K562 (cell line): ENCODE results near the gene KRT39. TPM values are rescaled to one million over a fixed set of nuclear protein-coding genes. Genes with fewer than 3 reads are reported as not detected.

Source experiments
- ATAC-seq: fragments of 200-7000 bp; cut with Tn5 transposase; 3 replicates; pipeline ENCODE4 v1.9.1; 2020; ENCODE audit warnings: moderate library complexity
- BruUV-seq: library from RNA; stranded (reverse); fragments of 400-500 nt; replicated peaks from 2 replicates; lab custom pipeline; 2021; lab: Mats Ljungman, UMichigan
- CTCF ChIA-PET: fragments of 300-600 bp; formaldehyde crosslinking; extraction: SDS; loops from one replicate; lab custom pipeline; 2021; ENCODE audit warnings: low intra/inter-chr PET ratio; lab: Yijun Ruan, JAX
- POLR2A ChIA-PET: fragments of 300-600, 350-650 bp; sonication (Branson Sonifier 250); formaldehyde crosslinking; extraction: SDS; loops from one replicate; lab custom pipeline; 2021; ENCODE audit warnings: antibody characterized with exemption, inconsistent platforms; lab: Yijun Ruan, JAX
- DNase-seq, 4 experiments: peaks; one replicate each; pipeline versions ENCODE4 v3.0.0 to v3.0.0-alpha.2; 2011 to 2018; ENCODE audit warnings: low spot score in 3 of 4, mixed read lengths in 3 of 4; ENCODE audit errors: extremely low read depth in 1 of 4
- FAIRE-seq: peaks from 2 replicates; lab custom pipeline; 2011; peaks lifted over from hg19 to GRCh38; lab: Jason Lieb, UNC
- H2AFZ ChIP-seq: 2 replicates; pipeline ENCODE4 v1.6.0; 2011; ENCODE audit warnings: low read depth, low read length, control low read depth, inconsistent platforms
- H3K27ac ChIP-seq: fragments of 200-600 bp; 3 replicates; pipeline ENCODE4 v1.8.0; 2011; ENCODE audit warnings: low read depth, mild to moderate bottlenecking, control low read depth, inconsistent platforms, low read length, moderate library complexity, mixed read lengths; ENCODE audit errors: extremely low read depth
- H3K27me3 ChIP-seq, 2 experiments: fragments of 300-600 bp in 1 of 2; 2 replicates in 1 of 2; 3 replicates in 1 of 2; pipeline versions ENCODE4 v1.6.0 to v1.8.0; 2011; ENCODE audit warnings: inconsistent platforms in 2 of 2, low read length in 2 of 2, mild to moderate bottlenecking in 1 of 2, mixed read lengths in 1 of 2, moderate library complexity in 1 of 2; ENCODE audit not compliant: control insufficient read depth in 2 of 2, insufficient read depth in 2 of 2
- H3K36me3 ChIP-seq: fragments of 300-600 bp; 3 replicates; pipeline ENCODE4 v1.8.0; 2011; ENCODE audit warnings: mild to moderate bottlenecking, low read length, inconsistent platforms; ENCODE audit not compliant: control insufficient read depth, insufficient read depth
- H3K4me1 ChIP-seq, 2 experiments: fragments of 200-600 bp in 1 of 2; replicated peaks in 1 of 2; 2 replicates in 1 of 2; 3 replicates in 1 of 2; pipeline versions ENCODE4 v1.5.1 to v1.8.0; 2011; ENCODE audit warnings: inconsistent platforms in 2 of 2, low read length in 2 of 2, mild to moderate bottlenecking in 1 of 2, mixed read lengths in 1 of 2, moderate library complexity in 1 of 2; ENCODE audit not compliant: control insufficient read depth in 2 of 2, insufficient read depth in 2 of 2
- H3K4me2 ChIP-seq: 2 replicates; pipeline ENCODE4 v1.6.1; 2011; ENCODE audit warnings: low read length, control low read depth, inconsistent platforms, mixed read lengths; ENCODE audit not compliant: insufficient read depth
- H3K4me3 ChIP-seq: fragments of 200-600 bp; sonication (generic), shearing (Covaris generic); 2 replicates; pipeline ENCODE4 v1.5.1; 2016; ENCODE audit warnings: control low read depth, inconsistent platforms
- H3K79me2 ChIP-seq: fragments of 200-600 bp; 3 replicates; pipeline ENCODE4 v1.8.0; 2011; ENCODE audit warnings: low read length, inconsistent platforms; ENCODE audit not compliant: control insufficient read depth, insufficient read depth
- H3K9ac ChIP-seq, 2 experiments: 2 replicates each; pipeline versions ENCODE4 v1.6.0 to v1.6.1; 2011; ENCODE audit warnings: low read depth in 2 of 2, low read length in 2 of 2, control low read depth in 1 of 2, inconsistent platforms in 1 of 2, mild to moderate bottlenecking in 1 of 2, mixed read lengths in 1 of 2; ENCODE audit not compliant: insufficient read depth in 1 of 2
- H3K9me1 ChIP-seq: one replicate; pipeline ENCODE4 v1.6.0; 2011; ENCODE audit warnings: inconsistent platforms, mild to moderate bottlenecking, low read length, moderate library complexity; ENCODE audit not compliant: control insufficient read depth, insufficient read depth
- H3K9me3 ChIP-seq: replicated peaks from 2 replicates; pipeline ENCODE4 v1.5.1; 2011; ENCODE audit warnings: low read depth, low read length, inconsistent platforms; ENCODE audit not compliant: control insufficient read depth, insufficient read depth
- H4K20me1 ChIP-seq: replicated peaks from 2 replicates; pipeline ENCODE4 v1.6.1; 2011; ENCODE audit warnings: low read length, inconsistent platforms, mixed read lengths; ENCODE audit not compliant: control insufficient read depth, insufficient read depth
- CBFA2T3 ChIP-seq: fragments of 450-650 bp; IDR thresholded peaks from 2 replicates; pipeline ENCODE4 v1.6.1; 2017
- EGR1 ChIP-seq: fragments of 450-650 bp; conservative IDR thresholded peaks from 2 replicates; pipeline ENCODE4 v1.6.1; 2017; ENCODE audit warnings: mild to moderate bottlenecking
- ELF1 ChIP-seq: fragments of 200-800 bp; sonication (Bioruptor generic); IDR thresholded peaks from 2 replicates; pipeline ENCODE4 v1.6.1; 2016; ENCODE audit warnings: missing genetic modification characterization, missing compliant biosample characterization
- FOXK2 ChIP-seq, 2 experiments: fragments of 450-650 bp; IDR thresholded peaks in 1 of 2; conservative IDR thresholded peaks in 1 of 2; 2 replicates each; pipeline ENCODE4 v1.6.1; 2016; ENCODE audit warnings: low read depth in 2 of 2, mild to moderate bottlenecking in 1 of 2
- SOX6 ChIP-seq: fragments of 450-650 bp; IDR thresholded peaks from 2 replicates; pipeline ENCODE4 v1.6.1; 2014; ENCODE audit warnings: mild to moderate bottlenecking
- ZNF3 ChIP-seq: fragments of 250-450 bp; sonication (Bioruptor Pico); IDR thresholded peaks from 2 replicates; pipeline ENCODE4 v1.5.0; 2021; ENCODE audit warnings: mild to moderate bottlenecking, moderate library complexity
- ZNF347 ChIP-seq: fragments of 450-650 bp; formaldehyde crosslinking; IDR thresholded peaks from 2 replicates; pipeline ENCODE4 v1.4.0; 2020; ENCODE audit warnings: low read depth, mild to moderate bottlenecking, moderate library complexity
- ZNF780A ChIP-seq: fragments of 250-450 bp; sonication (Bioruptor Pico); IDR thresholded peaks from 2 replicates; pipeline ENCODE4 v1.5.0; 2021; ENCODE audit warnings: mild to moderate bottlenecking
- WGBS: fragments of 100-300 bp; shearing (Covaris generic); methylation state at CpG from one replicate; pipeline ENCODE4 v1.1.6; 2016; ENCODE audit warnings: low coverage, mixed read lengths; ENCODE audit not compliant: insufficient coverage; ENCODE audit errors: missing lambda C conversion rate; 5-methylcytosine and 5-hydroxymethylcytosine counted together
- in situ Hi-C: fragments of 300-500 bp; cut with MboI; formaldehyde crosslinking; loops from 4 replicates; pipeline ENCODE4 v1.15.0; 2018; ENCODE audit warnings: inconsistent platforms, mixed read lengths
- intact Hi-C: fragments of 100-400 bp; cut with micrococcal nuclease; formaldehyde crosslinking; loops from 2 replicates; pipeline ENCODE4 v1.14.2; 2022
- polyA plus RNA-seq, 8 experiments: library from polyadenylated mRNA; depleted of rRNA in 4 of 8; stranded (reverse) in 5 of 8; unstranded in 3 of 8; fragments of >200 nt; fragmentation: Nextera tagmentation in 2 of 8; fragmentation: Illumina TruSeq in 1 of 8; extraction: Ambion mirVana in 2 of 8; extraction: Trizol in 1 of 8; gene quantifications; 2 replicates each; pipeline versions ENCODE4 v1.2.1 to v1.2.3, GENCODE V29; 2011 to 2014; ENCODE audit warnings: inconsistent platforms in 1 of 8, missing spikeins in 1 of 8
- total RNA-seq, 7 experiments: library from RNA; depleted of rRNA in 6 of 7; stranded (reverse); fragments of >200 nt in 6 of 7; fragmentation: Illumina TruSeq in 2 of 7; extraction: Trizol in 2 of 7; gene quantifications; 2 replicates each; pipeline versions ENCODE4 v1.2.1 to v1.2.3, GENCODE V29; 2011 to 2021; ENCODE audit warnings: low replicate concordance in 1 of 7
- TF ChIP-seq, protein P1 (sequence below): fragments of 250-450 bp; sonication (Bioruptor Pico); IDR thresholded peaks from 2 replicates; pipeline ENCODE4 v1.5.0; 2021
- TF ChIP-seq, protein P2 (sequence below): fragments of 250-450 bp; sonication (Bioruptor Pico); IDR thresholded peaks from 2 replicates; pipeline ENCODE4 v1.5.0; 2022; ENCODE audit warnings: mild to moderate bottlenecking
- TF ChIP-seq, protein P3 (sequence below): sonication (generic); IDR thresholded peaks from 2 replicates; pipeline ENCODE4 v1.6.1; 2016
- TF ChIP-seq, protein P4 (sequence below): fragments of 450-650 bp; formaldehyde crosslinking; conservative IDR thresholded peaks from 2 replicates; pipeline ENCODE4 v1.4.0; 2022; ENCODE audit warnings: mild to moderate bottlenecking, missing genetic modification characterization

The KRT39 gene
- total and polyA plus RNA-seq, 9 of the 15 experiments (the other 6 are each of a cell fraction or from before 2014, with no cell fraction given): not detected

DNA sequence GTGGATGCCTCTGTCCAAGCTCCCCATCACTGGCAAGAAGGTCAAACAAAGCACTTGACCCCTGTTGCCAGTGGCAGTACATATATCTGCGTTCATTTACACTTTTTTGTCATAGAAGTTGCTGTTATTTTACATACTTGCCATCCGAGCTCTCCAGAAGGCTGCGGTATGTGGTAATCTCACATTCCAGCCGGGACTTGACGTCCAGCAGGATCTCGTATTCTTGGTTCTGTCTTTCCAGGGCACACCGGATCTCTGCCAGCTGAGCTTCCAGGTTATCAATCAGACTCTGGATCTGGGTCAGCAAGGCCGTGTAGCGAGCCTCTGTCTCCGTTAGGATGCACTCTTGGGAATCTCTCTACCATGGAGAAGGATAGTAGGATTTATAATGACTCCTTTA, 6.6 kb downstream of the KRT39 start:
- Histone ChIP-seq H3K4me1 (no peaks in the 10 kb centered on the region), H3K27me3 (peaks cover 0 to 6% of the 10 kb centered on the region in 2 experiments; a peak in 3 of 5 replicates)

More for the DNA sequence above, 6.6 kb downstream of the KRT39 start:
- Histone ChIP-seq H3K27ac (no peak overlapping the region), H3K9me1 (no peaks in the 10 kb centered on the region), H3K9ac (no peak overlapping the region), H3K4me3 (no peak overlapping the region), H4K20me1 (no peaks in the 10 kb centered on the region), H3K9me3 (no peaks in the 10 kb centered on the region), H2AFZ (no peak overlapping the region), H3K4me2 (no peak overlapping the region), H3K79me2 (no peaks in the 10 kb centered on the region), H3K36me3 (no peaks in the 10 kb centered on the region)
- intact Hi-C loops (no loop called here), in situ Hi-C loops (no loop called here)
- BruUV-seq: no TSS peak
- DNase-seq (no peak), FAIRE-seq (no peak), ATAC-seq (no peak)
- WGBS: 1% methylated on average over 10 of the region's 10 CpGs
- TF ChIP-seq ELF1 (tag) (no peak), CBFA2T3 (no peak), FOXK2 (conservative IDR thresholded peaks at IDR 0.05 in 1 of 2, IDR thresholded peaks at IDR 0.05 in 1 of 2; ENCODE audit: low read depth in 2 of 2) (no peak), ZNF780A (CRISPR knock-in tag) (no peak), ZNF3 (CRISPR knock-in tag) (no peak), EGR1 (no peak), ZNF347 (CRISPR knock-in tag) (no peak), SOX6 (no peak)
- TF ChIP-seq, protein P1, sequence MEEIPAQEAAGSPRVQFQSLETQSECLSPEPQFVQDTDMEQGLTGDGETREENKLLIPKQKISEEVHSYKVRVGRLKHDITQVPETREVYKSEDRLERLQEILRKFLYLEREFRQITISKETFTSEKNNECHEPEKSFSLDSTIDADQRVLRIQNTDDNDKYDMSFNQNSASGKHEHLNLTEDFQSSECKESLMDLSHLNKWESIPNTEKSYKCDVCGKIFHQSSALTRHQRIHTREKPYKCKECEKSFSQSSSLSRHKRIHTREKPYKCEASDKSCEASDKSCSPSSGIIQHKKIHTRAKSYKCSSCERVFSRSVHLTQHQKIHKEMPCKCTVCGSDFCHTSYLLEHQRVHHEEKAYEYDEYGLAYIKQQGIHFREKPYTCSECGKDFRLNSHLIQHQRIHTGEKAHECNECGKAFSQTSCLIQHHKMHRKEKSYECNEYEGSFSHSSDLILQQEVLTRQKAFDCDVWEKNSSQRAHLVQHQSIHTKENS (CRISPR knock-in tag): no peak
- TF ChIP-seq, protein P2, sequence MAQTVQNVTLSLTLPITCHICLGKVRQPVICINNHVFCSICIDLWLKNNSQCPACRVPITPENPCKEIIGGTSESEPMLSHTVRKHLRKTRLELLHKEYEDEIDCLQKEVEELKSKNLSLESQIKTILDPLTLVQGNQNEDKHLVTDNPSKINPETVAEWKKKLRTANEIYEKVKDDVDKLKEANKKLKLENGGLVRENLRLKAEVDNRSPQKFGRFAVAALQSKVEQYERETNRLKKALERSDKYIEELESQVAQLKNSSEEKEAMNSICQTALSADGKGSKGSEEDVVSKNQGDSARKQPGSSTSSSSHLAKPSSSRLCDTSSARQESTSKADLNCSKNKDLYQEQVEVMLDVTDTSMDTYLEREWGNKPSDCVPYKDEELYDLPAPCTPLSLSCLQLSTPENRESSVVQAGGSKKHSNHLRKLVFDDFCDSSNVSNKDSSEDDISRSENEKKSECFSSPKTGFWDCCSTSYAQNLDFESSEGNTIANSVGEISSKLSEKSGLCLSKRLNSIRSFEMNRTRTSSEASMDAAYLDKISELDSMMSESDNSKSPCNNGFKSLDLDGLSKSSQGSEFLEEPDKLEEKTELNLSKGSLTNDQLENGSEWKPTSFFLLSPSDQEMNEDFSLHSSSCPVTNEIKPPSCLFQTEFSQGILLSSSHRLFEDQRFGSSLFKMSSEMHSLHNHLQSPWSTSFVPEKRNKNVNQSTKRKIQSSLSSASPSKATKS: no peak
- TF ChIP-seq, protein P3, sequence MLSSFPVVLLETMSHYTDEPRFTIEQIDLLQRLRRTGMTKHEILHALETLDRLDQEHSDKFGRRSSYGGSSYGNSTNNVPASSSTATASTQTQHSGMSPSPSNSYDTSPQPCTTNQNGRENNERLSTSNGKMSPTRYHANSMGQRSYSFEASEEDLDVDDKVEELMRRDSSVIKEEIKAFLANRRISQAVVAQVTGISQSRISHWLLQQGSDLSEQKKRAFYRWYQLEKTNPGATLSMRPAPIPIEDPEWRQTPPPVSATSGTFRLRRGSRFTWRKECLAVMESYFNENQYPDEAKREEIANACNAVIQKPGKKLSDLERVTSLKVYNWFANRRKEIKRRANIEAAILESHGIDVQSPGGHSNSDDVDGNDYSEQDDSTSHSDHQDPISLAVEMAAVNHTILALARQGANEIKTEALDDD: no peak
- TF ChIP-seq, protein P4, sequence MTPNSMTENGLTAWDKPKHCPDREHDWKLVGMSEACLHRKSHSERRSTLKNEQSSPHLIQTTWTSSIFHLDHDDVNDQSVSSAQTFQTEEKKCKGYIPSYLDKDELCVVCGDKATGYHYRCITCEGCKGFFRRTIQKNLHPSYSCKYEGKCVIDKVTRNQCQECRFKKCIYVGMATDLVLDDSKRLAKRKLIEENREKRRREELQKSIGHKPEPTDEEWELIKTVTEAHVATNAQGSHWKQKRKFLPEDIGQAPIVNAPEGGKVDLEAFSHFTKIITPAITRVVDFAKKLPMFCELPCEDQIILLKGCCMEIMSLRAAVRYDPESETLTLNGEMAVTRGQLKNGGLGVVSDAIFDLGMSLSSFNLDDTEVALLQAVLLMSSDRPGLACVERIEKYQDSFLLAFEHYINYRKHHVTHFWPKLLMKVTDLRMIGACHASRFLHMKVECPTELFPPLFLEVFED: no peak
- ChIA-PET POLR2A (interaction anchor here (1.0 kb wide), 1 partner anchor 20 kb away, joined by 3 read pairs; no protein-coding TSS in a partner anchor), CTCF (no interaction called here)
